AG10803 (cell line): ENCODE results near the gene PTPRCAP.

Experiments used
- DNase-seq: peaks from one replicate; pipeline ENCODE4 v3.0.0; 2010; ENCODE audit warnings: low read depth
- H3K4me3 ChIP-seq: 2 replicates; pipeline ENCODE4 v1.5.1; 2011; ENCODE audit warnings: mild to moderate bottlenecking, low read length, control low read depth
- TF ChIP-seq, protein P1 (sequence below): conservative IDR thresholded peaks from 2 replicates; pipeline ENCODE4 v1.5.1; 2011; ENCODE audit warnings: mild to moderate bottlenecking, low read length, control low read depth, inconsistent platforms

The PTPRCAP gene

DNA sequence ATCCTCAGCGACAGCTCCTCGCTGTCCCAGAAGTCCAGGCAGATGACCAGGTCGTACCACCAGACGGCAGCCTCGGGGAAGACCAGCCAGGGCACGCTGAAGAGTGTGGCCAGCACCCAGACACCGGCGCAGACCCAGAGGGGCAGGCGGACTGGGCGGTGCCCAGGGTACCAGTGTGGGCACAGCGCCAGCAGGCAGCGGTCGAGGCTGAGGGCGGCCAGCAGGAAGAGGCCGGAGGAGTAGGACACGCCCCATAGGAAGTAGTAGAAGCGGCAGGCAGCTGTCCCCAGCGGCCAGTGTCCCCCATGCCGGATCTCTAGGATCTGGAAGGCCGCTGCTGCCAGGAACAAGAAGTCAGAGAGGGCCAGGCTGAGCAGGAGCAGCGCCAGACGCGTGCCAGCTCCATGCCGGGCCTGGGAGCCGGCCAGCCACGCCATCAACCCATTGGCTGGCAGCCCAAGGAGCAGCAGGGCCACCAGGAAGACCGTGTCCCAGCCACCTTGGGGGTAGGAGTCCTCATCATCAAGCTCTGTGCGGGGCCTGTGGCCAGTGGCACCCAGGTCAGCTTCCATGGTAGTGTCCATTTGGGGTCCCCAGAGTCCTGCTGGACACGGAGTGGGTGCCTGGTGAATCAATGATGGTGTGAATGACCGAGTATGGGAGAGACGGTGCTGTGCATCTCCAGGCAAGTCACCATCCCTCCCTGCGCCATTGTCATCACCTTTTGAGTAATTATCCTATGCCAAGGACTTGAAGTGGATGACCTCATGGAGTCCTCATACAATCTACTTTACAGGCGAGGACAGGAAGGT lies 14.9 kb upstream of the PTPRCAP start, which contains the start of gene GPR152:
Gene GPR152, minus strand, starts transcription at position 589 of the 812 bp plus-strand sequence. Its CDS starts 5 bp downstream, at position 584.
- TF ChIP-seq, protein P1, sequence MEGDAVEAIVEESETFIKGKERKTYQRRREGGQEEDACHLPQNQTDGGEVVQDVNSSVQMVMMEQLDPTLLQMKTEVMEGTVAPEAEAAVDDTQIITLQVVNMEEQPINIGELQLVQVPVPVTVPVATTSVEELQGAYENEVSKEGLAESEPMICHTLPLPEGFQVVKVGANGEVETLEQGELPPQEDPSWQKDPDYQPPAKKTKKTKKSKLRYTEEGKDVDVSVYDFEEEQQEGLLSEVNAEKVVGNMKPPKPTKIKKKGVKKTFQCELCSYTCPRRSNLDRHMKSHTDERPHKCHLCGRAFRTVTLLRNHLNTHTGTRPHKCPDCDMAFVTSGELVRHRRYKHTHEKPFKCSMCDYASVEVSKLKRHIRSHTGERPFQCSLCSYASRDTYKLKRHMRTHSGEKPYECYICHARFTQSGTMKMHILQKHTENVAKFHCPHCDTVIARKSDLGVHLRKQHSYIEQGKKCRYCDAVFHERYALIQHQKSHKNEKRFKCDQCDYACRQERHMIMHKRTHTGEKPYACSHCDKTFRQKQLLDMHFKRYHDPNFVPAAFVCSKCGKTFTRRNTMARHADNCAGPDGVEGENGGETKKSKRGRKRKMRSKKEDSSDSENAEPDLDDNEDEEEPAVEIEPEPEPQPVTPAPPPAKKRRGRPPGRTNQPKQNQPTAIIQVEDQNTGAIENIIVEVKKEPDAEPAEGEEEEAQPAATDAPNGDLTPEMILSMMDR, result no peak
- no peak for DNase-seq
- no peak within 1 kb of the TSS for H3K4me3 ChIP-seq

DNA sequence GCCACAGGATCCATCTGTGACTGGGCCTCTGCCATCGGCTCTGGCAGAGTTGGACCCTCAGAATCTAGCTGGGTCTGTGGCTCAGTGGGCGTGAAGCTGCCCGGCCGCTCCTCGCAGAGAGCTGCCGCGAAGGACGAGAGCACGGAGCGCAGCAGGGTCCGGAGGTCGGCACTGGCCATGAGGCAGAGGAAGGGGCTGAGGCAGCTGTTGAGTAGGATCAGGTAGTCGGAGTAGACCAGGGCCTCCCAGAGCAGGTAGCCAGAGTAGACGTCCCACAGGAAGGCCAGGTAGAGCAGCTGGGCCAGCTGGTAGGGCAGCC lies 14.1 kb upstream of the PTPRCAP start:
- TF ChIP-seq, protein P1, result no peak
- no peak for DNase-seq

DNA sequence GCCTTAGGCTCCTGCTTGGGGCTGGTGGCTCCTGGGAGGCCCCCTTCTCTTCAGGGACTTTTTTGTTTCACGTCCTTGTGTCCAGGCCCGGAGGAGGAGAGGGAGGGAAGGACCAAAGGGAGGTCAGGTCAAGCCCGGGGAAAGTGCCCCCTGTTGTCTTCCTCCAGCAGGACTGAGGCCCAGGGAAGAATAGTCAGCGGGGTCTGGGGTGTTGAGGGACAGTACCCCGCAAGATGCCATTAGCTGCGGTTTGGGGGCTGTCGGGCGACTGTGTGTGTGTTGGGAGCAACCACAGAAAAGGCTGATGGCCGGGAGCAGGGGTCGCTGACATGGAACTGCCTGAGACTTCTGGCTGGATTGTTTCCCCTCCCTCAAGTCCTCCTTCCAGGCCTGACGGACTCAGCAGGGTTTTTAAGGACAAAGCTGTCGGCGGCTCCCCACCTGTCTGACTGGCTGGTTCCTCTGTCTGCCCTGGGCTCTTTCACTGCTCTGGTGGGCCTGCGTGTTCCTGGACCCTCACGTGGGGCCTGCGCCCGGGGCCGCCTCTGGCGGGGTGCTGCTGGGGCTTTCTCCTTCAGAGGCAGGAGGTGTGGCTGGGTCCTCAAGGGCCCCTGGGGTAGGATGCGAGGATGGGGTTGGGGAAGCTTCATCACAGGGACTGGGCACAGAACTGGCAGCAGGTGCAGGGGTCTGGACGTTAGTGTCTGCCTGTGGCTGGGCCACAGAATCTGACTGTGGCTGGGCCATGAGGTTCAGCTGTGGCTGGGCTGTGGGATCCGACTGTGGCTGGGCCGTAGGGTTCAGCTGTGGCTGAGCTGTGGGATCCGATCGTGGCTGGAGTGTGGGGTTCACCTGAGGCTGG lies 13.5 kb upstream of the PTPRCAP start:
- TF ChIP-seq, protein P1, result no peak
- no peak for DNase-seq
- no peak overlapping the region for H3K4me3 ChIP-seq

More for the DNA sequence above, 14.1 kb upstream of the PTPRCAP start:
- no peak overlapping the region for H3K4me3 ChIP-seq

DNA sequence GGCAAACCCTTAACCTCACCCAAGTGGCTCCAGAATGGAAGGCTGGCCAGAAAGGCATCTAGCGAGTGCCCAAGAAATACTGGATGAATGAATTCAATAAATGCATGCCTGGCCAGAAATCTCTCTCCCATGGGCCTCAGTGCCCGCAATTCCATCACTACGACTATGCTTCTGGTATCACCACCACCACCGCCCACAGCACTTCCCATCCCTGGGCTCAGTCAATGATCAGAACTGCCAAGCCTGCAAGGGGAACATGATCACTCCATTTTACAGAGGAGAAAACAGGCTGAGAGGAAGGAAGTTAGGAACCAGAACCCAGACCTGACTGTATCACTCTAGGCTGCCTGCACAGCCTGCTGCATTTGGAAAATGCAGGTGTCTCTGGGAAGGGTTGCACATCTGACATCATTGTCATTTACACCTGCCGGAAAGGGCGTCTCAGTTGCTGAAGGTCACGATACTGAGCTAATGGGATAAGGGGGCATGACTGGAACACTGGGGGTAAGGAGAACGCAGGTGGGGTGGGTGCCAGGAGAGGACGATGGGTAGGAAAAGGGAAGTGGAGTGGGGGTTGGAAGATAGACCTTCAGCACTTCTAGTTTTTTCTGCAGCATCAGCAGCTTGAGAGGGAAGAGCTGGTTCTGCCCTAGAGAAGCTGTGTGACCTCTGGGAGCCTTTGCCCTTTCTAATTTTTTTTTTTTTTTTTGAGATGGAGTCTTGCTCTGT lies 11.8 kb upstream of the PTPRCAP start:
- DNase-seq, result no peak
- TF ChIP-seq, protein P1, result no peak
- no peak overlapping the region for H3K4me3 ChIP-seq

DNA sequence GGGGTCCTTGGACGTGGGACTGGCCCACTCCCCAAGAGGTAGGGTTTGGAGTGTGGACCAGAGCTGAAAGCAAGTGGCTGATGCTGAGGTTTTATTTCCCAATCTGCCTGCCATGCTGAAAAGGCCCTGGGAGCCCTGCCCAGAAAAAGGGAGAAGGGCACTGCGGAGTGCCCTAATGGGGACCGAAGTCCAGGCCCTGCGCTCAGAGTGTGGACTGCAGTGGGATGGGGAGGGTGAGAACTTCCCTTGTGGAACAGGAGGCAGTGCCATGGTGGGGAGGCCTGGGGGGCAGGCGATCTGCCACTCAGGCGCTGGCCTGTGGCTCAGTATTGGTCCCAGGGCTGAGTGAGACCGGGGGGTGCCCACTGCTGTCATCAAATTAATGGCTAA lies 10.7 kb upstream of the PTPRCAP start:
- H3K4me3 ChIP-seq, result no peak overlapping the region
- DNase-seq, result no peak
- TF ChIP-seq, protein P1, result no peak

DNA sequence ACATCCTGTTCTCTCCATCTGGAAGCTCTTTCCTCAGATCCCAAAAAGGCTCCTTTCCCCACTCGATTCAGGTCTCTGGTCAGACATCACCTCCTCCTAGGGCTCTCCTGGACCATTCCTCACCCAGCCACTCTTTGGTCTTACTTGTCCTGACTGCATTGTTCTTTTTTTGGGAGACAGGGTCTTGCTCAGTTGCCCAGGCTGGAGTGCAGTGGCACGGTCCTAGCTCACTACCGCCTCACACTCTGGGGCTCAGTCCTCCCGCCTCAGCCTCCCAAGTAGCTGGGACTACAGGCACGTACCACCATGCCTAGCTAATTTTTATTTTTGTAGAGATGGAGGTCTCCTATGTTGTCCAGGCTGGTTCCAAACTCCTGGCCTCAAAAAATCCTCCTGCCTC lies 8.0 kb upstream of the PTPRCAP start:
- TF ChIP-seq, protein P1, result no peak
- DNase-seq, result no peak
- H3K4me3 ChIP-seq, result no peak overlapping the region
